Measurements from ENCODE around the gene DACH1.

The DACH1 gene

DNA sequence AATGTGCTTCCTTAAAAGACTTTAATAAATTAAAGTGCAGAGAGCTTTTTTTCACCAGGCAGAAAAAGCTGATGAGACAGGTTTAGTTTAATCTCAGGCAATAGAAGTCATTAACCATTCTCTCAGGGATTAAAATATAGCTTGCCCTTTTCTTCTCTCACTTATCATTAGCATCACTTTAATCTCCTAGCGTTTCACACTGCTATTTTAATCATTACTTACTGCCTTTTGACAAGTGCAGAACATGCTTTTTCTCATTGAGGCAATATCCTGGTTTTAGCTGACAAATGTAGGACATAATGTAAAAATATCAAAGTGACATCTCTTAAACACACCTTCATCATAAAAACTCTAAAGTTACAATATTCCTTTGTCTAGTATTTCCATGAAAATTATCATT is 94.6 kb downstream of the DACH1 start:
- DNase-seq, result no peak

GRCh38 chr13:71771144-71771543 is 95.9 kb downstream of the DACH1 start:
- no peak for DNase-seq

DNA sequence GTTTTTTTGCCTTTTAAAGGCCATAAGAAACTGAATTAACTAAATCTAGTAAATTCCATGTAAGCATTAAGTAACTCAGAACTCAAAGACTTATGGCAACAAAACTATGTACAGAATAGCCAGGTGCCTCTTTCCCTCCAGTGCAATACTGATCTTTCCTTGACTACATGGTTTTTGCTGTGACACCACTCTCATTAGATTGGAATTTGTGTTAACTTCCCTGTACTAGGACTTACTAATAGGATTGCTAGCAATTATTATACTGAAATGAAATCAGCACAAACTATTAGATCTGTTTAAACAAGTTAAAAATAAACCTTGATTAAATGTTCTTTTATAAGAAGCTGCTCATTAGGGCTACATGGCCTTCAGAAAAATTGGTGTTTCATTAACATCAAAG is 96.3 kb downstream of the DACH1 start:
- DNase-seq, result no peak

DNA sequence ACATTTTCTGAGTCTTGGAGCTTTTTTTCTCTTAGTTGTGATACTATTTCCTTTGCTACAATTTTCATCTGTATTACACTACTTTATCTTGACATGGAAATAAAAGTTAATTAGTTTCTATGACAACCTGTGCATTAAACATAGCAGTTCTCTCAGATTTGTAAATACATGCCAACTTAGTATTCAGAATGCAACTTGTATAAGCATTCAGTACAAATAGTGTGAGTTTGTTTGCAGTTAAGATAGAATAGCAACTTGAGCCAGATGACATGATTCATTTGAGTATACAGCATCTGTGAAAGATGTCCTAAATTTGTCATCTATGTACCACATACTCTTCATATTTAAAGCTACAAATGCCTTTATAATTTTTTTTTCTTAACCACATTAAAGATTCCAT is 98.1 kb downstream of the DACH1 start:
- no peak for DNase-seq

DNA sequence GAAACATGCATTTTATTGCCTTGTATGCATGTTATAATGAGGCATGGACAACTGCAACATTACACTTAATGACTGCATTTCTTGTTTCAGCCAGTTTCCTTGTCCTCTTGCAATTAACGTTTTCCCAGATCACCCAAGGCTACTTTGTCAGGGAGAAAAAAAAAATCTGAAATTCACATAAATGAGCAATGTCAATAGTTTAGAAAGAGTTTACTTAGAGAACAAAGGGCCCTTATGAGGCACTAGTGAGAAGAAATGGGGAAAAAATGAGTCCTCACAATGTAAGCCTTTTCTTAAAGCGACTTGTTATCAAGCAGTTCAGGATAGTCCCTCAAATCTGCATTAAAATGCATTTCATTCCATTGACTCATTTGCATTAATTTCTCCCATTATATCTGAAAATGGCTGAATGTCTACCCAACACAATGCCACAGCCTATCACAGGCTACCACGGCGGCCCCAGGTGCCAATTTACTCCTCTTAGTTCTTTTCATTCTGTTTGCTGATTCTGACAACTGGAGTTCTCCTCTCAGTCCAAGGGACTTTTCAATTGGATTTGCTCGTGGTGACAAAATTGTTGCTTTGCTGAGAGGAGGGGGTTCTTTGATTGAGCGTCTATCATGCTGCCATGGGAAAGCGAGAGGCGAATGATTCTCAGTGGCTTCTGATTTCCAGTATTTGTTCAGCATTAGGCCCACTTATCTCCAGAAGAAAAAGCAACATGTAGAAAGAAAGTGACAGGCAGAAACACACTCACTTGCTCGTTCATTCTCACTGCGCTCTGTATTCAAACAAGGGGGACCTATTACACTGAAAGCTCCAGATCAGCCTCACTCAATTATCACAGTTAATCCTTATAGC is 107.1 kb downstream of the DACH1 start:
- no peak for DNase-seq

DNA sequence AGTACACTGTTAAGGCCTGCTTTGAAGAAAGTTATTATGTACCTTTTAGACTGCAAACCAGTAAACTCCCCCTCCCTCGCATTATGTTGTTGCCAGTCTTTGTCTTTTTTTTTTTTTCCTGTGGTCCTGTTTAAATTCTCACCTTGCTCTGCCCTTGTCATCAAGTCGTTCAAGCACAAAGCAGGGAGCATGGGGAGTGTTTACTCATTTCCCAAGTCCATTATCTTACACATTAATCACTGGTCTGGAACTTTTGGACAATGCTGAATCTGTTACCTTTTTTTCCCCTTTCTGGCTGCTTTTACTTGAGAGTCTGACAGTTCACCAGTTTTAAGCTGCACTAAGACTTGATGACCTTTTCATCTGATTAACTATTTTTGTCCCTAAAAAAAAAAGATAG is 108.2 kb downstream of the DACH1 start:
- no peak for DNase-seq

- DNase-seq, result no peak
These were observed 112.5 kb downstream of the DACH1 start for GRCh38 chr13:71754407-71754974.

DNA sequence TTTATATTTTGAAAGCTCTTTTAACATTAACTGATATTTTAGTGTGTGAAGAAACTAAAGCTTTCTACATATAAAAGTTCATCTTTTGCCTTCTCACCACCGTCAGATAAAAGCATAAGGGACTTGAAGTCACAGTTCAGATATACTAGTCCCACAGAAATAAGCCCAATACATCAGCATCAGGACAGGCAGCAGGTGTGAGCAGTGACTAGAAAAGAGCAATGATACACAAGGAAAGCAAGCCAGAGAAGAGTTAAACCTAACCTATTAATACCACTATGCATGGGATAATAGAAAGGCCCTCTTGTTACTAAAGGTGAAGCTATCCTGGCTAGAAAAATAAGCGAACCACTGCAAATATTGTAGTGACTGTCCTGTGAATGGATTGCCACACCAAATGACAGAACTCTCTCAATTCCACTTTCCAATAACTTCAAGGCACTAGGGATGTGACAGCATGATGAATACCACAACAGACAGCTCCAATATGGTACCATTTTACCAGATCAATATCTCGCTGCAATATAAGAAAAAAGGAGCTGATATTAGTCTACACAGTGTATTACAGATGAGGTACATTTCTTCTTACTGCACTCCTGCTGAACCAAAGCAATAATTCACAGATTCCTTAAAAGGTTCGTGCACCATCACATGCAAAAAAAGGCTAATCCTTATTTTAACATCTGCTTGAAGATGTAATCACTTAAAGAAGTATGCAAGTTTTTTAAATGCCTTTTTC is 114.1 kb downstream of the DACH1 start:
- no peak for DNase-seq

GRCh38 chr13:71751073-71751472 is 115.9 kb downstream of the DACH1 start:
- DNase-seq, result no peak

- no peak for DNase-seq
These were observed 136.7 kb downstream of the DACH1 start for GRCh38 chr13:71730267-71730666.

DNA sequence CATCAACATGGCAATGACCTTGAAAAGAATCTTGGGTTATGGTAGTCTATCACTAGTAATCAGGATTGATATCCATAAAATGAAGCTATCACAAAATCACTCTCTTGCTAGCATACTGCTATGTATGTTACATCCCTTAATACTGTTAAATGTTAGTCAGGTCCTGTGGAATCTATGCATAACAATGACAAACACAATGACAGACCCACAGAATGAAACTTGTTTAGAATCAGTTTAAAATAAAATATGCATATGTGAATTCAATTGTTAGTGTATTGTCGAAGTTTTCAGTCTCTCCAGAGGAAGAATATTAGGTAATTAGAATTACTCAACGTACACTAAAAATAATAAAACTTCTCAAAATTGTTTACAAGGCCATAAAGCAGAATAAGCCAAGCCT is 137.6 kb downstream of the DACH1 start:
- DNase-seq, result no peak

GRCh38 chr13:71727662-71728061 is 139.3 kb downstream of the DACH1 start:
- no peak for DNase-seq

DNA sequence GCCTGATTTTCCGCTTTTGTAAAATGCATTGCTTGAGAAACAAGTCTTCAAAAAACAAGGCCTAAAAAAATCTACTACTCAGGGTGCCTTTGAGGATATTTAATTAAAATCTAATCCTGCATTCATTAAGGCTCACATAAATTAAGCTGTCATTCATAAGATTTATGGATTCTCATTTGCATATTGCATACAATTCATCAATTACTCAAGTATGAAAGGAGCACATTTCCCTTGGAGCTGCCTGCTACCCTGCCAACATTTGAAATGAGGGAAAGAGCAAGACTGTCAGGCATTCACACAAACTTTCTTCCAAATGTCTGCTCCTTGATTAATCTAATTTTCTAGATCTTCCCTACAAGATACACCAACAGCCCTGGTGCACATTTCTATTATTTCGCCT is 140.0 kb downstream of the DACH1 start:
- DNase-seq, result no peak

DNA sequence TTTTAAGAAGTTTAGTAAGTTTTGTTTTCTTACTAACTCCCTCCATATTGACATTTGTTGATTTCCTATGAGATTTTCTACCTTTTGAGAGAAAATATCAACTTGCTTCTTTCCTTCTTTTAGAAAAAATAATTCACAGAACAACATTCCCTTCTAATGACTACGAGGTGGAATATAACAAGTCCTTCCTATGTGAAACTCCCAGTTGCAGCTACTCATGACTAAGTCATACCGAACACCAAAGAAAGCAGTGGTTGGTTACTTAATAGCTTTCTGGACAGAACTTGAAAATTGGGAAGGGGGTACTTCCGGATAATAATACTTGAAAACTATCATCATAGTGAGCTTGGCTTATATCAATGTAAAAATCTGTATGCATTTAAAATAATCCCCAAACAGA is 144.8 kb downstream of the DACH1 start:
- no peak for DNase-seq

DNA sequence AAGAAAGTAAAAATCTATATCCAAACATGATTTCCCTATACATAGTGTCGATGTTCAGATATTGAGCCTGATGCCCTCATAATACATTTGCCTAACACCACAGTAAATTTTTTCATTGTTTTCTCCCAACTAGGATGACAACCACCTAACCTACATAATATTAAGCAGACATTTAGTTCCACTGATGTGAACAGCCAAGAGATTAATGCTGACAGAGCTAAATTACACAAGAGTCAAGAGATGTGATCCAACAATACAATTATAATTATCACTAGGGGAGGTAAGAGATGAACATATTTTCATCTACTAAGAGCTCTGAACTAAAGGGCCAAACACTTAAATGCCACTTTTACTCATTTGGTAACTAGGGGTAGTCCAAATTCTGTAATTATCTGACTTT is 145.9 kb downstream of the DACH1 start:
- DNase-seq, result no peak

DNA sequence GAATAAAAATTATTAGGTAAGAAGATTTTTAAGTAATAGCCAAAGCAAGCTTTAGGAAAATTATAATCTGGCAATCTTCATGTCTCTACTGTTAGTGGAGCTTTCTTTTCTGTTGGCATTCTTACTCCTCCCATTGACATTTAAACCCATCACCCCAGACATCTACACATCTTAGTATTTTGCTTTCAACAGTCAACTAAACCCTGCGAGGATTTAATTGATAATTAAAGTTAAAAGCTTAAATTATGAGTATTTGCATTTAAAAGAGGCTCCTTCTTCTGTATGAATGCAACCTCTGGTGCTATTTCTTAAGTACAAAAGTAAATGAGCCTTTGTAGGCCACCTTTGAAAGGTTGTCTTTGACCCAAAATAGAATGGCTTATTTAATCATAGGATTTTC is 148.1 kb downstream of the DACH1 start:
- DNase-seq, result no peak

- DNase-seq, result no peak
These were observed 152.1 kb downstream of the DACH1 start for GRCh38 chr13:71714802-71715375.

DNA sequence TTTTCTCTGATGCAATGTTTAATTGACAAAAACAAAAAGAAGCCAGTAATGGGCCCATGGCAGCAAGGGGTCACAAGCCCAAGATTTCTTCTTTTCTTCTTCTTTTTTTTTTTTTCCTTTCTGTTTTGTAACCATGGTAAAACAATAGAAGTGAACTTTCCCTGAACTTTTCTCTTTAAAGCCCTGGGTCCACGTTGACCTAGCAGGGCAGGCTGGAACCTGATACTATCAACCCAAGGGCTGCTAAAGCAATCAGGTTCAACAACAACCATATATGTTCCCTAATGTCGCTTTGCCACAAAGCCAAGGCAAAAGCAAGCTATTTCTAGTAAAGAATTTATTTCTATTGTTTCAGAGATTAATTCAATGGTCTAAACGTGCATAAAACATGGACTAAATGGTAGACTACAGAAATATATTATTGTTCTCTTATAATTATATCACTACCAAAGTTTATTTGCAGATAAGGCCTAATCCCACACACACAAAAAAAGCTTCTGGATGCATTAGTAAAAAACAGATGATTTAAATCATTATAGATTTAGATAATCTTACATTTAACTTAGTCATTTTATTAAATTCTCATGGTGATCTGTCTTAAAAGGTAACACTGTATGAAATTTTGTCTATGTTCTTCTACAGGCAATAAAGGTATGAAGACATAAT is 153.9 kb downstream of the DACH1 start:
- no peak for DNase-seq

GRCh38 chr13:71704656-71705055 is 162.3 kb downstream of the DACH1 start:
- DNase-seq, result no peak

- DNase-seq, result no peak
These were observed 163.9 kb downstream of the DACH1 start for GRCh38 chr13:71703138-71703537.

DNA sequence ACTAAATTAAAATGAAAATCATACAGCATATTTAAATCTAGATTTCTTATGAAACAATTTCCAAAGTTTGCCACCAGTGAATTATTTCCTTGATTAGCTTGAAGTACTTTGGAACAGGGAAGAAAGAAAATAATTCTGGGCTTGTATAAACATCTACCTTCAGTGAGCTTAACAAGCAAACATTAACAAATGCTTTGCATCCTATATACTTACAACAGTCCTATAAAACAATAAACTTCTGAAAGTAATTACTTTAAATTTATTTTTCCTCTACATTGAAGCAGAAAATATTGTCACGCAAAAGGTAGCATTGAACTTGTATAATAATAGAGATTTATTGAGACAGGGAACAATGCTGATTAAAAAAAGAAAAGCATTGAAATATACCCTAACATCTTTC is 164.8 kb downstream of the DACH1 start:
- DNase-seq, result no peak

GRCh38 chr13:71701741-71702140 is 165.3 kb downstream of the DACH1 start:
- no peak for DNase-seq

DNA sequence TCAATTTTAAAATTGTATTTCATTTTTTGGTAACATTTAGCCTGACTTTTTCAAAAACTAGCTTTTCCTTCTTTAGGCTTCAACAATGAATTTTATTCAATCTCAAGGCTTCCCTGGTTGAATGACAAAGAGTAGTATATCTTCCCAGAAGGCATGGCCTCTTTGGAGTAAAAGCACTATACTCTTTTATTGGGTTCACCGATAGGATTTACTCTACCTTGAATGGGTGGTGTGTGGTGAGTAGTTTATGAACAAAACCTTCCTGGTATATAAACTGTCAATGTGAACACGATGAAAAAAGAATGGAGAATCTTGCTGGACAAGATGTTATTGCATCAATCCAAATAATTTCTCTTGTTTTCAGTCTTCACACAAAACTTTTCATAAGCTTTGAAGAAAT is 167.7 kb downstream of the DACH1 start:
- no peak for DNase-seq

Measured in CD4-positive, alpha-beta T cell treated with Interleukin-10 for 1 hour (primary cell).